WTC11 (cell line): ENCODE data around the gene FNDC1. TPM values are rescaled to one million over a fixed set of nuclear protein-coding genes. Genes with fewer than 3 reads are reported as not detected.
"Not testable (repeated sequence)": the region's sequence is repeated elsewhere in the genome, so short reads cannot be mapped to it uniquely, and the experiment has no call there.

ENCODE experiments used
- ATAC-seq: fragments of 200-7000 bp; cut with Tn5 transposase; 2 replicates; pipeline ENCODE4 v1.10.0; 2021; ENCODE audit warnings: mild to moderate bottlenecking, moderate library complexity
- CTCF ChIA-PET: fragments of 300-600 bp; sonication (Branson Sonifier 250); formaldehyde crosslinking; loops from one replicate; lab custom pipeline; 2021; ENCODE audit warnings: antibody characterized with exemption; lab: Charles Lee
- POLR2A ChIA-PET: fragments of 350-600 bp; sonication (Branson Sonifier 250); formaldehyde crosslinking; loops from one replicate; lab custom pipeline; 2021; ENCODE audit warnings: antibody characterized with exemption; lab: Charles Lee
- DNase-seq: peaks from one replicate; pipeline ENCODE4 v3.0.0; 2021; ENCODE audit warnings: low spot score
- H3K27ac Mint-ChIP-seq: 2 replicates; pipeline ENCODE4 v1.8.0; 2021; ENCODE audit warnings: mixed read lengths
- H3K27me3 Mint-ChIP-seq: 2 replicates; pipeline ENCODE4 v1.8.0; 2021; ENCODE audit warnings: low read depth, mild to moderate bottlenecking, moderate library complexity, mixed read lengths
- H3K36me3 Mint-ChIP-seq: 2 replicates; pipeline ENCODE4 v1.8.0; 2021; ENCODE audit warnings: mixed read lengths
- H3K4me1 Mint-ChIP-seq: 2 replicates; pipeline ENCODE4 v1.8.0; 2022; ENCODE audit warnings: mixed read lengths
- H3K4me3 Mint-ChIP-seq: 2 replicates; pipeline ENCODE4 v1.8.0; 2021; ENCODE audit warnings: mild to moderate bottlenecking, moderate library complexity, mixed read lengths
- H3K9me3 Mint-ChIP-seq: 2 replicates; pipeline ENCODE4 v1.8.0; 2021; ENCODE audit warnings: mixed read lengths
- IRF2 ChIP-seq: sonication (generic); formaldehyde crosslinking; IDR thresholded peaks from 2 replicates; pipeline ENCODE4 v1.8.0; 2022; ENCODE audit warnings: low read depth, missing genetic modification reagents, borderline replicate concordance
- JUN ChIP-seq: sonication (generic); formaldehyde crosslinking; IDR thresholded peaks from 2 replicates; pipeline ENCODE4 v1.8.0; 2023; ENCODE audit warnings: mild to moderate bottlenecking, missing genetic modification reagents
- NFE2L1 ChIP-seq: sonication (generic); formaldehyde crosslinking; IDR thresholded peaks from 2 replicates; pipeline ENCODE4 v1.8.1; 2023; ENCODE audit warnings: missing genetic modification reagents
- PRRX2 ChIP-seq: fragments of 250-450 bp; sonication (Bioruptor Pico); IDR thresholded peaks from 2 replicates; pipeline ENCODE4 v1.8.0; 2021; ENCODE audit warnings: mild to moderate bottlenecking
- ZNF232 ChIP-seq: sonication (generic); formaldehyde crosslinking; IDR thresholded peaks from 2 replicates; pipeline ENCODE4 v1.8.0; 2022; ENCODE audit warnings: mild to moderate bottlenecking, missing genetic modification reagents
- ZNF396 ChIP-seq: fragments of 250-450 bp; sonication (Bioruptor Pico); IDR thresholded peaks from 2 replicates; pipeline ENCODE4 v1.8.0; 2021; ENCODE audit warnings: mild to moderate bottlenecking, moderate library complexity, borderline replicate concordance
- total RNA-seq: library from RNA; stranded (reverse); gene quantifications from 3 replicates; pipeline ENCODE4 v1.2.3, GENCODE V29; 2021
- TF ChIP-seq, protein P1 (sequence below): fragments of 250-450 bp; sonication (Bioruptor Pico); IDR thresholded peaks from 2 replicates; pipeline ENCODE4 v1.9.0; 2021; ENCODE audit warnings: mild to moderate bottlenecking, borderline replicate concordance
- TF ChIP-seq, protein P2 (sequence below): sonication (generic); formaldehyde crosslinking; IDR thresholded peaks from 2 replicates; pipeline ENCODE4 v1.8.0; 2023; ENCODE audit warnings: mild to moderate bottlenecking, missing genetic modification reagents
- TF ChIP-seq, protein P3 (sequence below): sonication (generic); formaldehyde crosslinking; IDR thresholded peaks from 2 replicates; pipeline ENCODE4 v1.8.0; 2022; ENCODE audit warnings: mild to moderate bottlenecking, missing genetic modification reagents
- TF ChIP-seq, protein P4 (sequence below): sonication (generic); formaldehyde crosslinking; IDR thresholded peaks from 2 replicates; pipeline ENCODE4 v1.8.1; 2023; ENCODE audit warnings: mild to moderate bottlenecking, moderate library complexity, missing genetic modification reagents

Gene FNDC1
- total RNA-seq, 1 experiment from 2014 or later: 0.44 TPM

DNA sequence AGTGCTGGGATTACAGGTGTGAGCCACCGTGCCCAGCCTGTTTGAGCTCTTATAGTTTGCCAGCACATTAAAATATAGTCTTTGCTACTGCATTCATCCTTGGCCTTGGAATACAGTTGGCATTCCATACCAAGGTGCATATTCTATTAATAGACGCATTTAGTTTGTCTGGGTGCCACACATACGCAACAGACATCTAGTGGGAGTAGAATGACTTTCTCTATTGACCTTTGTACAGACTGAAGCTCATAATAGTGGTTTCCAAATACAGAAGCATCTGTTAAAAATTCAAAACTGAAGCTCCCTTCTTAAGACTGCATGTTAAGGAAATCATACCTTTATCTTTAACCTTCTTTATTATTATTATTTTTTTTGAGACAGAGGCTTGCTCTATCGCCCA, 46.7 kb upstream of the FNDC1 start (continued):
- TF ChIP-seq, protein P1, sequence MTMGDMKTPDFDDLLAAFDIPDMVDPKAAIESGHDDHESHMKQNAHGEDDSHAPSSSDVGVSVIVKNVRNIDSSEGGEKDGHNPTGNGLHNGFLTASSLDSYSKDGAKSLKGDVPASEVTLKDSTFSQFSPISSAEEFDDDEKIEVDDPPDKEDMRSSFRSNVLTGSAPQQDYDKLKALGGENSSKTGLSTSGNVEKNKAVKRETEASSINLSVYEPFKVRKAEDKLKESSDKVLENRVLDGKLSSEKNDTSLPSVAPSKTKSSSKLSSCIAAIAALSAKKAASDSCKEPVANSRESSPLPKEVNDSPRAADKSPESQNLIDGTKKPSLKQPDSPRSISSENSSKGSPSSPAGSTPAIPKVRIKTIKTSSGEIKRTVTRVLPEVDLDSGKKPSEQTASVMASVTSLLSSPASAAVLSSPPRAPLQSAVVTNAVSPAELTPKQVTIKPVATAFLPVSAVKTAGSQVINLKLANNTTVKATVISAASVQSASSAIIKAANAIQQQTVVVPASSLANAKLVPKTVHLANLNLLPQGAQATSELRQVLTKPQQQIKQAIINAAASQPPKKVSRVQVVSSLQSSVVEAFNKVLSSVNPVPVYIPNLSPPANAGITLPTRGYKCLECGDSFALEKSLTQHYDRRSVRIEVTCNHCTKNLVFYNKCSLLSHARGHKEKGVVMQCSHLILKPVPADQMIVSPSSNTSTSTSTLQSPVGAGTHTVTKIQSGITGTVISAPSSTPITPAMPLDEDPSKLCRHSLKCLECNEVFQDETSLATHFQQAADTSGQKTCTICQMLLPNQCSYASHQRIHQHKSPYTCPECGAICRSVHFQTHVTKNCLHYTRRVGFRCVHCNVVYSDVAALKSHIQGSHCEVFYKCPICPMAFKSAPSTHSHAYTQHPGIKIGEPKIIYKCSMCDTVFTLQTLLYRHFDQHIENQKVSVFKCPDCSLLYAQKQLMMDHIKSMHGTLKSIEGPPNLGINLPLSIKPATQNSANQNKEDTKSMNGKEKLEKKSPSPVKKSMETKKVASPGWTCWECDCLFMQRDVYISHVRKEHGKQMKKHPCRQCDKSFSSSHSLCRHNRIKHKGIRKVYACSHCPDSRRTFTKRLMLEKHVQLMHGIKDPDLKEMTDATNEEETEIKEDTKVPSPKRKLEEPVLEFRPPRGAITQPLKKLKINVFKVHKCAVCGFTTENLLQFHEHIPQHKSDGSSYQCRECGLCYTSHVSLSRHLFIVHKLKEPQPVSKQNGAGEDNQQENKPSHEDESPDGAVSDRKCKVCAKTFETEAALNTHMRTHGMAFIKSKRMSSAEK (CRISPR knock-in tag): no peak
- TF ChIP-seq, protein P2, sequence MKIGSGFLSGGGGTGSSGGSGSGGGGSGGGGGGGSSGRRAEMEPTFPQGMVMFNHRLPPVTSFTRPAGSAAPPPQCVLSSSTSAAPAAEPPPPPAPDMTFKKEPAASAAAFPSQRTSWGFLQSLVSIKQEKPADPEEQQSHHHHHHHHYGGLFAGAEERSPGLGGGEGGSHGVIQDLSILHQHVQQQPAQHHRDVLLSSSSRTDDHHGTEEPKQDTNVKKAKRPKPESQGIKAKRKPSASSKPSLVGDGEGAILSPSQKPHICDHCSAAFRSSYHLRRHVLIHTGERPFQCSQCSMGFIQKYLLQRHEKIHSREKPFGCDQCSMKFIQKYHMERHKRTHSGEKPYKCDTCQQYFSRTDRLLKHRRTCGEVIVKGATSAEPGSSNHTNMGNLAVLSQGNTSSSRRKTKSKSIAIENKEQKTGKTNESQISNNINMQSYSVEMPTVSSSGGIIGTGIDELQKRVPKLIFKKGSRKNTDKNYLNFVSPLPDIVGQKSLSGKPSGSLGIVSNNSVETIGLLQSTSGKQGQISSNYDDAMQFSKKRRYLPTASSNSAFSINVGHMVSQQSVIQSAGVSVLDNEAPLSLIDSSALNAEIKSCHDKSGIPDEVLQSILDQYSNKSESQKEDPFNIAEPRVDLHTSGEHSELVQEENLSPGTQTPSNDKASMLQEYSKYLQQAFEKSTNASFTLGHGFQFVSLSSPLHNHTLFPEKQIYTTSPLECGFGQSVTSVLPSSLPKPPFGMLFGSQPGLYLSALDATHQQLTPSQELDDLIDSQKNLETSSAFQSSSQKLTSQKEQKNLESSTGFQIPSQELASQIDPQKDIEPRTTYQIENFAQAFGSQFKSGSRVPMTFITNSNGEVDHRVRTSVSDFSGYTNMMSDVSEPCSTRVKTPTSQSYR (CRISPR knock-in tag): no peak
- no peak for TF ChIP-seq ZNF232 (CRISPR knock-in tag)

DNA sequence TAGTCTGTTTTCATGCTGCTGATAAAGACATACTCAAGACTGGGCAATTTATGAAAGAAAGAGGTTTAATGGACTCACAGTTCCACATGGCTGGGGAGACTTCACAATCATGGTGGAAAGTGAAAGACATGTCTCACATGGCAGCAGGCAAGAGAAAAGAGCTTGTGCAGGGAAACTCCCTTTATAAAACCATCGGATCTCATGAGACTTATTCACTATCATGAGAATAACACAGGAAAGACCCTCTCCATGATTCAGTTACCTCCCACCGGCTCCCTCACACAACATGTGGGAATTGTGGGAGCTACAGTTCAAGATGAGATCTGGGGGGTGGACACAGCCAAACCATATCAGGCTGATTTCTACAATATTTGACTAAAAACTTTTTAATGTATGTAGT, 45.4 kb upstream of the FNDC1 start:
- H3K4me3 Mint-ChIP-seq, H3K27me3 Mint-ChIP-seq, H3K4me1 Mint-ChIP-seq, H3K27ac Mint-ChIP-seq, ATAC-seq, POLR2A ChIA-PET, DNase-seq, H3K9me3 Mint-ChIP-seq, H3K36me3 Mint-ChIP-seq: not testable (repeated sequence)
- CTCF ChIA-PET: interaction anchor here (1.0 kb wide), 1 partner anchor 20 kb away, joined by 3 read pairs; no protein-coding TSS in a partner anchor

DNA sequence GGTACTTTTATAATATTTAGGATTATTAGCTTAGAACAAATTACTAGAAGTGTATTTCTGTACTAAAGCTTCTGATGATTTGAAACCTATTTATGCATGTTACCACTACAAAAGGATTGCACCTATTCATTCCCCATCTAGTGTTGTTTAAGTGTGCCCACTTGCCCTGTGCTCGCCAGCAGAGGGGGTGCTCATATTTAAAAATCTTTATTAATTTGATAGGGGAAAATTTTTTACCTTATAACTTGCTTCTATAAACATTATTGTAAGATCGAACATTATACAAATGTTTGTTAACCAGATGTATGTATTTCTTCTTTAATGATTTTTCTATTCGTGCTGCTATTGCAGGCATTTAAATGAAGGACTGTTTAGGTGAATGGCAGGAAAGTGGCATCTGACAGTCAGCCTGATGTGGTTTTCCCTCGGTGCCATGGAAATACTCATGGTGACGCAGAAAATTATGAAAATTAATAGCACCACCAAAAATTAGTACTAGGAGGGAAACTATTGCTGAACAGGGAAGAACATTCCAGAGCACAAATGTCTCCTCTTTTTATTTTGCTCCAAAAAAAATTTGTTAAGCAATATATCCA, 44.1 kb upstream of the FNDC1 start:
- TF ChIP-seq JUN (CRISPR knock-in tag): no peak
- TF ChIP-seq, protein P3, sequence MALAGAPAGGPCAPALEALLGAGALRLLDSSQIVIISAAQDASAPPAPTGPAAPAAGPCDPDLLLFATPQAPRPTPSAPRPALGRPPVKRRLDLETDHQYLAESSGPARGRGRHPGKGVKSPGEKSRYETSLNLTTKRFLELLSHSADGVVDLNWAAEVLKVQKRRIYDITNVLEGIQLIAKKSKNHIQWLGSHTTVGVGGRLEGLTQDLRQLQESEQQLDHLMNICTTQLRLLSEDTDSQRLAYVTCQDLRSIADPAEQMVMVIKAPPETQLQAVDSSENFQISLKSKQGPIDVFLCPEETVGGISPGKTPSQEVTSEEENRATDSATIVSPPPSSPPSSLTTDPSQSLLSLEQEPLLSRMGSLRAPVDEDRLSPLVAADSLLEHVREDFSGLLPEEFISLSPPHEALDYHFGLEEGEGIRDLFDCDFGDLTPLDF (CRISPR knock-in tag): no peak
- TF ChIP-seq, protein P4, sequence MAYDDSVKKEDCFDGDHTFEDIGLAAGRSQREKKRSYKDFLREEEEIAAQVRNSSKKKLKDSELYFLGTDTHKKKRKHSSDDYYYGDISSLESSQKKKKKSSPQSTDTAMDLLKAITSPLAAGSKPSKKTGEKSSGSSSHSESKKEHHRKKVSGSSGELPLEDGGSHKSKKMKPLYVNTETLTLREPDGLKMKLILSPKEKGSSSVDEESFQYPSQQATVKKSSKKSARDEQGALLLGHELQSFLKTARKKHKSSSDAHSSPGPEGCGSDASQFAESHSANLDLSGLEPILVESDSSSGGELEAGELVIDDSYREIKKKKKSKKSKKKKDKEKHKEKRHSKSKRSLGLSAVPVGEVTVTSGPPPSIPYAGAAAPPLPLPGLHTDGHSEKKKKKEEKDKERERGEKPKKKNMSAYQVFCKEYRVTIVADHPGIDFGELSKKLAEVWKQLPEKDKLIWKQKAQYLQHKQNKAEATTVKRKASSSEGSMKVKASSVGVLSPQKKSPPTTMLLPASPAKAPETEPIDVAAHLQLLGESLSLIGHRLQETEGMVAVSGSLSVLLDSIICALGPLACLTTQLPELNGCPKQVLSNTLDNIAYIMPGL (CRISPR knock-in tag): no peak
- TF ChIP-seq PRRX2: no peak
- TF ChIP-seq IRF2: no peak
- no peak for TF ChIP-seq NFE2L1 (CRISPR knock-in tag)
- no peak for TF ChIP-seq ZNF396 (CRISPR knock-in tag)
- Mint-ChIP-seq H3K4me3 (no peak overlapping the region), H3K27ac (no peak overlapping the region), H3K4me1 (no peaks in the 10 kb centered on the region), H3K27me3 (peaks cover 5% of the 10 kb centered on the region; the same call in 1 of the 2 replicates), H3K36me3 (no peaks in the 10 kb centered on the region), H3K9me3 (no peaks in the 10 kb centered on the region)
- DNase-seq: no peak
- ATAC-seq: no peak
- ChIA-PET CTCF (interaction anchor here (1.1 to 2.7 kb wide), 2 partner anchors 9 to 15 kb away, joined by 5 to 17 read pairs; no protein-coding TSS in a partner anchor), POLR2A (no interaction called here)
